ENCODE measurements around the gene LRRC37A3. TPM values are rescaled to one million over a fixed set of nuclear protein-coding genes. Genes with fewer than 3 reads are reported as not detected.

Gene LRRC37A3
- total RNA-seq, result 3.2 and 4.0 TPM in 2 replicates

GRCh38 chr17:64919289-64920025, at the start of gene LRRC37A3:
Gene LRRC37A3, minus strand, starts transcription at chr17:64919478. Its CDS starts 22,221 bp downstream, at chr17:64897257.

Other genes with a start within 250 kb of the LRRC37A3 start
- gene GNA13, start 137.3 kb upstream of the LRRC37A3 start, total RNA-seq, result 46.1 and 49.6 TPM in 2 replicates
- 0.44 and 0.79 TPM in 2 replicates for gene RGS9, start 217.9 kb upstream of the LRRC37A3 start, total RNA-seq

All from aortic smooth muscle cell (primary cell).